Measurements from ENCODE around the gene COG7.
"Not testable (repeated sequence)": the region's sequence is repeated elsewhere in the genome, so short reads cannot be mapped to it uniquely, and the experiment has no call there.

Gene COG7

DNA sequence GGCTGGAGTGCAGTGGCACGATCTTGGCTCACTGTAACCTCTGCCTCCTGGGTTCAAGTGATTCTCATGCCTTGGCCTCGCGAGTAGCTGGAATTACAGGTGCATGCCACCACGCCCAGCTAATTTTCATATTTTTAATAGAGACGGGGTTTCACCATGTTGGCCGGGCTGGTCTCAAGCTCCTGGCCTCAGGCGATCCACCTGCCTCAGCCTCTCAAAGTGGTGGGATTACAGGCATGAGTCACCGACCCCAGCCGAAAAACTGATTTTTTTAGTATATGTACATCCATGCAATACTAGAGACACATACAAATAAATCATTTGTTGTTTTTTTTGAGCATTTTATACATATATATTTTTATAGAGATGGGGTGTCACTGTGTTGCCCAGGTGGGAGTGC lies 71.3 kb downstream of the COG7 start:
- FAIRE-seq = not testable (repeated sequence)

DNA sequence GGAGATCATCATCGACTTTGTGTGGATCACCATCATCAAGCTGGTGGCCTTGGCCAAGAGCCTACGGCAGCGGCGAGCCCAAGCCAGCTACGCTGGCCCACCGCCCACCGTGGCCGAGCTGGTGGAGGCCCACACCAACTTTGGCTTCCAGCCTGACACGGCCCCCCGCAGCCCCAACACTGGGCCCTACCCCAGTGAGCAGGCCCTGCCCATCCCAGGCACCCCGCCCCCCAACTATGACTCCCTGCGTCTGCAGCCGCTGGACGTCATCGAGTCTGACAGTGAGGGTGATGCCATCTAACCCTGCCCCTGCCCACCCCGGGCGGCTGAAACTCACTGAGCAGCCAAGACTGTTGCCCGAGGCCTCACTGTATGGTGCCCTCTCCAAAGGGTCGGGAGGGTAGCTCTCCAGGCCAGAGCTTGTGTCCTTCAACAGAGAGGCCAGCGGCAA lies 72.5 kb downstream of the COG7 start:
- FAIRE-seq = no peak

GRCh38 chr16:23379707-23380106 lies 73.3 kb downstream of the COG7 start:
- no peak for FAIRE-seq

DNA sequence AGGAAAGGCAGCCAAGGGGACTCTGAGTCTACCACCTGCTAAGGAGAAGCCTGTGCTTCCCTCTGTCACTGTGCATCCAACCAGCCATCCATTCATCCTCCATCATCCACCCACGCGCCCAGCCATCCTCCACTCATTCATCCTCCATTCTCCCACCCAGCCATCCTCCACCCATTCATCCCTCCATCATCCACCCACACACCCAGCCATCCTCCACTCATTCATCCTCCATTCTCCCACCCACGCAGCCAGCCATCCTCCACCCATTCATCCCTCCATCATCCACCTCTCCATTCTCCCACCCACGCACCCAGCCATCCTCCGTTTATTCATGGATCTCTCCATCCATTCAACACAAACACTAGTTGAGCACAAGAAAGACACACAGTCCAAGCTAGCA lies 74.1 kb downstream of the COG7 start:
- FAIRE-seq = no peak

DNA sequence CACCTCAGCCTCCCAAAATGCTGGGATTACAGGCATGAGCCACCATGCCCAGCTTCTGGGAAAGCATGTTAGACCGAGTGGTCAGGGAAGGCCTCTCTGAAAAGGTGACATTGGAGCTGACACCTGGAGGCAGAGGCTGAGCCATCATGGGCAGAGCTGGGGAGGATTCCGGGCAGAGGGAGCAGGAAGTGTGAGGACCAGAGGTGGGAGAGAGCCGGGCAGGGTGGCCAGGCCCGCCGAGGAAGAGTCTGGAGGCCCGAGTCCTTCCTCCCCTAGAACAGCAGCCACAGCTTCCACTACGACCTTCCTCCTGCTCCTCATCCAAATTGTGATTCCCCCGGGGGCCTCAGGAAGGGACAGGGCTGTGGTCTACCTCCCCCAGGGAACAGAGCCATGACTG lies 74.7 kb downstream of the COG7 start:
- FAIRE-seq = no peak

DNA sequence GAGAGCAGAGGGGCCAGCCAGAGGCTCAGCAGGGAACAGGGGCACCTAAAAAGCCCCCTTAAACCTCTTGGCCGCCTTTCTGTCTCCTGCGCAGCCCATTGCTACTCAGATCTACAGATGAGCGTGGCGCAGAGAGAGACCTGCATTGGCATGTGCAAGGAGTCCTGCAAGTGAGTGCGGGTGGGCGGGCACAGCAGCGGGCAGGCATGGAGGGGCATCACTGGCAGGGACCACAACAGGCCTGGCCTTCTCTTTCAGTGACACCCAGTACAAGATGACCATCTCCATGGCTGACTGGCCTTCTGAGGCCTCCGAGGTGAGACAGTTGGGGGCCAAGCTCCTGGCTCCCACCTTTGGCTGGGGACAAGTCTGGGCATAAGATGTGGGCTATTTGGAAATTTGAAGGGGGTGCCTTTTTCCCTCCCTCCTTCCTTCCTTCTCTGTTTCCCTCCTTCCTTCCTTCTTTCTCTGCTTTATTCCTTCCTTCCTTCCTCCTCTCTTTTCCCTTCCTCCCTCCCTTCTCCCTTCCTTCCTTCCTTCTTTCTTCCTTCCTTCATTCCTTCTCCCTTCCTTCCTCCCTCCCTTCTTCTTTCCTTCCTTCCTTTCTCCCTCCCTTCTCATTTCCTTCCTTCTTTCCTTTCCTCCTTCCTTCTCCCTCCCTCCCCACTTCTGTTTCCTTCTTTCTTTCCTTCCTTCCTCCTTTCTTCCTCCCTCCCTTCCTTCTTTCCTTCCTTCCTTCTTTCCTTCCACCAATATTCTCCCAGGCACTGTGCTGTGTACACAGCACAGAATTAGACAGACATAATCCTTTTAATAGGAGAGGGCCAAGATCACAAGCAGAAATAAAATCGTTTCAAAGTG lies 75.7 kb downstream of the COG7 start:
- FAIRE-seq = no peak

GRCh38 chr16:23375643-23376042 lies 77.3 kb downstream of the COG7 start:
- no peak for FAIRE-seq

- no peak for FAIRE-seq
These were observed 78.1 kb downstream of the COG7 start for GRCh38 chr16:23374721-23375510.

DNA sequence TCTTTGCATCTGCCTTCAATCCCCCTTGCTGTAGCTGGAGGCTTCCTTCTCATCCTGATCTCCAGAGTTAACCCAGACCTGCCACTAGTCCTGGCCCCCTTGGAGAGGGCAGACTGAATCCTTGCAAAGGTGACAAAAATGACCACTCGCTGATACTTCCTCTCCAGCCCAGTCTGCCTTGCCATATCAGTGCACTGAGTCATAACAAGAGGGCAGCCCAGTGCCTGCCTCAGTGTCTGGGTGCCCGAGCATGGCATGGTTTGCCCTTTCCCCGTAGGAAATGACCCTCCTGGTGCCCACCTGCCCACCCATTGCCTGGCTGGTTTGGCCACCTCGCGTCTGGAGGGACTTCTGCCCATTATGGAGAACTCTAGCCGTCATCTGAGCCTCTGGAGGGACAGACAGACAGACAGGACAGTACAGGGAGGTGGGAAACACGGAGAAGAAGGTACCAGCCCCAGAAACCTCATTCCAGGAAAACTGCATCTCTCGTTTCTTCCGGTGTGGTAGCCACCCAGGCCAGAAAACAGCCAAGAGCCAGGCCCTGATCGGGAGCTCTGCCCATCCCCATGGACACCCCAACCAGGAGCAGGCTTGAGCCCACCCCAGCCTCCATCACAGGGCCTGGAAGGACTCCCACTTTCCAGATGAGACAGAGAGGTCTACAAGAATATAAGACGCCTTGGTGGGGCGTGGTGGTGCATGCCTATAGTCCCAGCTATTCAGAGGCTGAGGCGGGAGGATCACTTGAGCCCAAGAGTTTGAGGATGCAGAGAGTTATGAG lies 79.4 kb downstream of the COG7 start:
- no peak for FAIRE-seq

DNA sequence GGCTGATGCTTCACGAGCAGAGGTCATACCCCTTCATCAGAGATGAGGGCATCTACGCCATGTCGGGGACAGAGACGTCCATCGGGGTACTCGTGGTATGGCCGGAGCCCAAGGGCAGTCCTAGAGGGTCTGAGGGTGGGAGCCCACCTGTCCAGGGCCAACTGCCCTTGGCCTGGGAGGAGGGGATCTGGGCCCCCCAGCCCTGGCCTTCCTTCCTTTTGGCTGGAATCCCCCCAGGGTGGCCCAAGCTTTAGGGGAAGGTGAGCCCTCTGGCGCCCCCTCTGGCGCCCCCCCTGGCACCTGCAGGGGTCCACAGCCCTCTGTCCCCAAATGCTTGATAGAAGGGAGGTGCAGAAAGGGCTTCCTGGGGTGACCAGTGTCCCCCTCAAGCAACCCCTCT lies 81.6 kb downstream of the COG7 start:
- FAIRE-seq = no peak

DNA sequence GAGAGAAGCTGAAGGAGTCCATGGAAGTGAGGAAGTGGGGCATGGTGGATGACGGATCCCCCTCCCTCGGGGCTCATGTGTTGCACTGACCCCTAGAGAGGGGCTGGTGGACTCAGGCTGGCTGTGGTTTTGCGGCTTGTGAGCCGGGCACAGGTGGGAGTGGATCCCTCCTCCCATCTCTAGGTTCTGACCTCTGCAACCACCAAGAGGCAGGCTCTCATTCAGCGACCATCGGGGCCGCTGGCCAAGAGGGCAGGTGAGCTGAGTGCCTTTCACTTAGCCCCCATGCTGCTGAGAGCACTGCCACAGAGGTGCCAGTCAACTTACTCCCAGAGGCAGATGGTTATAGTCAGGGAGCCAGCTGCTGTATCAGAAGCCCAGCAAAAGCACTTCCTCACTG lies 83.6 kb downstream of the COG7 start:
- no peak for FAIRE-seq

DNA sequence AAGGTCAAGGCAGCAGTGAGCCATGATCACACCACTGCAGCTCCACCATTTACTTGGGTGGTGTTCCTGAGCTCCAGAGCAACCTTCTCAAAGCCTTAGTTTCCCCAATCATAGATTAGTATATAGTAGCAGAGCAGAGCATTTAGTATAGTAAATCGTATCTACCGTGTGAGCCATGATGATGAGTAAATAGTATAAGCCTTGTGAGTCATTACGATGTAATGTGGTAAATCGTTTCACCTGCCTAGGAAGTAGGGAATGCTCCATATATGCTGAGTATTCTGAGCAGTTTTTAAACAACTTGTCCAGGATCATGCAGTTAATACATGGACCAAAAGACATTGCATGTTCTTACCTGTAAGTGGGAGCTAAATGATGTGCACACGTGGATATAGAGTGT lies 84.5 kb downstream of the COG7 start:
- FAIRE-seq = no peak

- FAIRE-seq = no peak
These were observed 85.0 kb downstream of the COG7 start for GRCh38 chr16:23367988-23368387.

- no peak for FAIRE-seq
These were observed 85.4 kb downstream of the COG7 start for GRCh38 chr16:23367564-23367963.

- FAIRE-seq = not testable (repeated sequence)
These were observed 86.6 kb downstream of the COG7 start for GRCh38 chr16:23366341-23366740.

DNA sequence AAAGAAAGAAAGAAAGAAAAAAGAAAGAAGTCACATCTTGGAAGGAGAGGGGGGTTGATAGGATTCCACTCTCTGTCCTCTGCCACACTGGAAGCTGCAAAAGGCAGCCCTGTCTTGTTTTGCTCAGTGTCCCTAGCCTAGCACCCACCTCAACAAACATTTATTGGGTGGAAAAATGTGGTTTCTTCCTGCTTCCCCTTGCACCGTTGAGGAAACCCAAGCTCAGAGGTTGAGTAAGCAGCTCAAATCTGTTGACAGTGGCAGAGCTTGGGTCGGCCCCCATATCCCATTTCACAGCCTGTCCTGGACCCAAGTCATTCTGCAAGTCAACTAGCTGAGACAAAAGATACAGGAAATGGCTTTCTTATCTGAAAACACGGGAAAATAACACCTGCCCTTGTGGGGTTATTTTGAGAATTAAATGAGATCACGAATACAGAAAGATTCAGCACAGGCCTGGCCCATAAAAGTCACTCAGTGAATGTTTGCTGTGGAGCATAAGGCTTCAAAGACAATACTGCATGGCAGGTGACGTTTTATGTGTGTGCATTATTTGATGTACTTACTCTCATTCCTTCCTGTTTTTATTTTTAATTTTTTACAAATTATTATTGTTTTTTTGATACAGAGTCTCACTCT lies 87.3 kb downstream of the COG7 start:
- FAIRE-seq = no peak

DNA sequence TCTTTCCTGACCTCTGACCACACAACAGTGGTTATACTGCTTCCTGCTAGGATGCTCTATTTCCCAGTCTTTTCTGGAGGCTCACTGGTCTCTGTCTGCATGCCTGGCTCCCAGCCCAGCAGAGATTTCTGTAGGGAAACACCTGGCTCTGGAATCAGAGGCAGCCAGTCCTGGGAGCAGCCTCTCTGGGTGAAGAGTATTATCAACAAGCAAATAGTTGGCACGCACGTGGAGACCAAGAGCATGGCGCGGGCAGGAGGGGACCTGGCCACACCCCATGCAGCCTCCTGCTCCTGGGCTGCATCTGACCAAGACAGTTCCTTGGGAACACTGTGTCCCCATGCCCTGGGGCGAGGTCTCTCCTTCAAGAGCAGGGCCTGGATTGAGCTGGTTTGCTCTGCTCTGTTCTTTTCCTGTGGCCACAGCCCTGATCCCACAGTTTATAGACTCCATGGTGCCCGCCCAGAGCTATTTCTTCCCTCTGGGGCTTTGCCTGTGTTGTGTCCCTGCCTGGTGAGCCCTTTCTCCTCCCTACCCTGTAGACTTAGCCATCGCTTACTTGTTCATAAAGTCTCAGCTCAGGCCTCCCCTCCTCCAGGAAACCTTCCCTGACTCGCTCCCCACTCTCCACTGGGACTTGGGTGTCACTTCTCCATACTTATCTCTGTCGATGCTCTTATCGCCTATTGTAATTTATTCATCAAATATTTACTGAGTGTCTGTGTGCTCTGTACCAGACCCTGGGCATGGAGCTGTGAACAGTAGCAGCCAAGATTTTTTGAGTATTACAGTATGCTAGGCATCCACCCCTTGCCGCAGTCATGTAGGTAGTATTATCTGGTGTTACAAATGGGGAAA lies 90.3 kb downstream of the COG7 start:
- no peak for FAIRE-seq

DNA sequence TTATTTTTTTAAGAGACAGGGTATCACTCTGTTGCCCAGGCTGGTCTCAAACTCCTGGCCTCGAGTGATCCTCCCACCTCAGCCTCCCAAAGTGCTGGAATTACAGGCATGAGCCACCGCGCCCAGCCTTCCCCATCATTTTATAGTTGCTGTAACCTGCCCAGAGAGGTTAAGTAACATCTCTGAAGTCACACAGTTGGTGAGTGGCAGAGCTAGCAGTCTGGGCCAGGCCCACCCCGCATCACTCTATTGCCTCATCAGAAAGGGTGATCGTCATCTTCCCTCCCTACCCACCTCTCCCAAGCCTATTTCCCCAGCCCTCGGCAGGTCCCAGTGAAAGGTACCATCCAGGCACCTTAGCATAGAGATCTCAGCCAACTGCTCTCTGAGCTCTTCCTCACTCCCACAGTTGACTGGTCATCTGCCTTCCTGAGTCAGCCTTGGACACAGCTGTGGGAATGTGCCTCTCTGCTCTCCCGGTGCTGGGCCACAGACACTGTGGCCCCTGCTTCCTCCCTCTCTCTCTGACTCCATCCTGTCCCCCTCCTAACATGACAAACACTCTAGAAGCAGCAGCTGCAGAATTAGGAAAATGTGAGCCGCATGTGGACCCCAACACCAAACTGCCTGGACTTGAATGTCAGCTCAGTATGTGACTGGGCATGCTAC lies 93.8 kb downstream of the COG7 start:
- FAIRE-seq = no peak

GRCh38 chr16:23357761-23358290 lies 95.2 kb downstream of the COG7 start:
- FAIRE-seq = no peak

DNA sequence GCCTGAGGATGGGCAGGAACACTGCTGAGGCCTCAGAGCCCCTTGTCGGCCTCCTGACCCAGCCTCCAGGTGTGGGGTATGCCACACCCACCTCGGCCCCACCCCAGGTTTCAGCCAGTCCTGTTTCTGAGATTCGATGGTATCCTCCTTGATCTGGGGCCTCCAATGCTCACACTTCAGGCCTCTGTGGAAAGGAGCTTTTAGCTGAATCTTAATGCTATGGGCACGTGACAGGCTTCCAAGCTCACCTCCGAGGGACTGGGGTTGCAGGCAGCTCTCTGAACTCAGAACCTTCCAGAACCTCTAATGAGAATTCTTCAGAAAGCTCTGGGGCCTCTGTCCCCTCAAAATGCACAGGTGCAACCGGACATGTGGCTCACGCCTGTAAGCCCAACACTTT lies 96.0 kb downstream of the COG7 start:
- FAIRE-seq = no peak

DNA sequence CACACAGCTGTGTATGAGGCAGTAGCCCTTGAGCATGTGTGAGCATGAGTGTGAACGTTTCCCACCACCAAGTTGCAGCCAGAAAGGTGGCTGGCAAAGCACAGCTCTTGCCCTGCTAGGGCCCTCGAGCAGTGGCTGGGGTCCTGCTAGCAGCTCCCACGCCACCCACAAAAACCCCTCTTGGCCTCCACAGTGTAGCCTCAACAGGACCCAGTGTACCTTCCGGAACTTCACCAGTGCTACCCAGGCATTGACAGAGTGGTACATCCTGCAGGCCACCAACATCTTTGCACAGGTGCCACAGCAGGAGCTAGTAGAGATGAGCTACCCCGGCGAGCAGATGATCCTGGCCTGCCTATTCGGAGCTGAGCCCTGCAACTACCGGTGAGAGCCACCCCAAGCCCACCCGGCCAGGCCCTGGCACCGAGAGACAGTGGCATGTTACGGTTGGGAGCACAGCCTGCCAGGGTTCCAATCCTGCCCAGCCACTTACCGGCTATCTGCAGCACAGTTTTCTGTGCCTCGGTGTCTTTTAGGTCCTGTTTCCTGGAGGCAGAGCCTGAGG lies 97.8 kb downstream of the COG7 start:
- no peak for FAIRE-seq
